Central memory CD8-positive, alpha-beta T cell (primary cell): ENCODE measurements around the gene ITCH.
"Not testable (repeated sequence)": the region's sequence is repeated elsewhere in the genome, so short reads cannot be mapped to it uniquely, and the experiment has no call there.

Experiments
- ATAC-seq: fragments of 150-1000 bp; cut with Tn5 transposase; replicated peaks from 2 replicates; pipeline ENCODE4 v1.10.0; 2022; ENCODE audit warnings: mild to moderate bottlenecking, moderate FRiP score, moderate number of reproducible peaks; ENCODE audit not compliant: poor library complexity, severe bottlenecking; ENCODE audit errors: extremely low read depth
- DNase-seq, 2 donors: peaks; one replicate each; pipeline ENCODE4 v3.0.0; 2021; ENCODE audit warnings: low spot score in 2 of 2
- H3K27ac Mint-ChIP-seq: one replicate; pipeline ENCODE4 v1.8.0; 2022; ENCODE audit warnings: low read depth, mild to moderate bottlenecking, moderate library complexity, mixed read lengths
- H3K27me3 Mint-ChIP-seq: one replicate; pipeline ENCODE4 v1.8.0; 2022; ENCODE audit warnings: mixed read lengths
- H3K36me3 Mint-ChIP-seq: one replicate; pipeline ENCODE4 v1.8.0; 2022; ENCODE audit warnings: mild to moderate bottlenecking, moderate library complexity, mixed read lengths; ENCODE audit not compliant: insufficient read depth
- H3K4me1 Mint-ChIP-seq: one replicate; pipeline ENCODE4 v1.8.0; 2022; ENCODE audit warnings: mixed read lengths
- H3K4me3 Mint-ChIP-seq: one replicate; pipeline ENCODE4 v1.8.0; 2022; ENCODE audit warnings: mild to moderate bottlenecking, moderate library complexity, mixed read lengths
- H3K9me3 Mint-ChIP-seq: one replicate; pipeline ENCODE4 v1.8.0; 2022; ENCODE audit warnings: mixed read lengths

Gene ITCH

DNA sequence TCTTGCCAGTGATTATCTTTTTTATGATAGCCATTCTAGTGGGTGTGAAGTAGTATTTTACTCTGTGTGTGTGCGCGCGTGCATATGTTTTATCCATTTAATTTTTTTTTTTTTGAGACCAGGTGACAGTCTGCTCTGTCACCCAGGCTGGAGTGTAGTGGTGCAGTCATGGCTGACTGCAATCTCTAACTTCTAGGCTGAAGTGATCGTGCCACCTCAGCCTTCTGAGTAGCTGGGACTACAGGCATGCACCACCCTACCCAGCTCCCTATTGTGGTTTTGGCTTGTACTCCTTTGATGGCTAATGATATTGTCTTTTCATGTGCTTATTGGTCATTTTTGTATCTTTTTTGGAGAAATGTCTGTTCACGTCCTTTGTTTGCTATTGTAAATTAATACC, 33.3 kb downstream of the ITCH start:
- Mint-ChIP-seq H3K9me3 (no peaks in the 10 kb centered on the region), H3K27ac (no peak overlapping the region), H3K4me3 (no peak overlapping the region), H3K27me3 (no peaks in the 10 kb centered on the region), H3K36me3 (peaks cover 59% of the 10 kb centered on the region), H3K4me1 (peaks cover 43% of the 10 kb centered on the region)
- ATAC-seq (no peak), DNase-seq (no peak)

- Mint-ChIP-seq H3K36me3 (peaks cover 56% of the 10 kb centered on the region), H3K27me3 (no peaks in the 10 kb centered on the region), H3K27ac (peak overlapping the region; percentile 74), H3K4me1 (peaks cover 50% of the 10 kb centered on the region), H3K9me3 (no peaks in the 10 kb centered on the region), H3K4me3 (no peak overlapping the region)
- no peak for ATAC-seq
- DNase-seq: no peak
Measured at GRCh38 chr20:34397096-34397495, 34.0 kb downstream of the ITCH start.

GRCh38 chr20:34400776-34401175, 37.7 kb downstream of the ITCH start:
- ATAC-seq, DNase-seq, H3K4me3 Mint-ChIP-seq, H3K9me3 Mint-ChIP-seq, H3K27me3 Mint-ChIP-seq: not testable (repeated sequence)
- H3K27ac Mint-ChIP-seq: peak overlapping the region; percentile 86
- peaks cover 34% of the 10 kb centered on the region for H3K36me3 Mint-ChIP-seq
- peaks cover 51% of the 10 kb centered on the region for H3K4me1 Mint-ChIP-seq

DNA sequence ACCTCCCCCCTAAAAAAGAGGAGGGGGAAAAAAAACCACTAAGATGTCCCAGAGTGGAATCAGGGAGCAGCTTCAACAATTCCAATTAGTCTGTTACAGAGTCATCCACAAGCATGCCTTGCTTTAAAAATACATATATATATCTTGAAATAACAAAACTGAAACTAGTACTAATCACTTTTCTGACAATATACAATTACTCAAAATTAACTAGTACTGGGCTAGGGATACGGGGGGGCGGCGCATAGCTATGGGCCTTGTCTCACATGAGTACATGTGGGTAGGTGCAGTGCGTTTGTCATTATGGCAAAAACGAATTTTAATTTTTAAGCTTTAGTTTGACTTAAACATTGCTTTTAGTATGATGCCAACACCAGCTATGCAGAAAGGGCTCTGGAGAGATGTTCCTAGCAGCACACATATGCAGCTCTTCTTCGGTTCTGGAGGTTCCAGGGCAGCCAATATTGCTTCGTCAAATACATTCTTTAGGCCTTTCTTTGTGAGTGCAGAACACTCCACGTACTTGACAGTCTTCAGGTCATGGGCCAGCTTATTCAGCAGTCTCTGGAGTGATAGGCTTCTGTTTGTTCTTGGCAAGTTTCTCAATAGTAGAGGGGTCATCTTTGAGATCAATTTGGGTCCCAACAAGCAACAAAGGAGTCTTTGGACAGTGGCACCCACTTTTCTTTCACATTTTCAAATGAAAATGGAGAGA, 38.8 kb downstream of the ITCH start:
- no peak for DNase-seq
- Mint-ChIP-seq H3K27ac (peak overlapping the region; percentile 86), H3K4me3 (no peak overlapping the region), H3K27me3 (no peaks in the 10 kb centered on the region), H3K4me1 (peaks cover 50% of the 10 kb centered on the region), H3K9me3 (no peaks in the 10 kb centered on the region), H3K36me3 (peaks cover 29% of the 10 kb centered on the region)
- no peak for ATAC-seq

DNA sequence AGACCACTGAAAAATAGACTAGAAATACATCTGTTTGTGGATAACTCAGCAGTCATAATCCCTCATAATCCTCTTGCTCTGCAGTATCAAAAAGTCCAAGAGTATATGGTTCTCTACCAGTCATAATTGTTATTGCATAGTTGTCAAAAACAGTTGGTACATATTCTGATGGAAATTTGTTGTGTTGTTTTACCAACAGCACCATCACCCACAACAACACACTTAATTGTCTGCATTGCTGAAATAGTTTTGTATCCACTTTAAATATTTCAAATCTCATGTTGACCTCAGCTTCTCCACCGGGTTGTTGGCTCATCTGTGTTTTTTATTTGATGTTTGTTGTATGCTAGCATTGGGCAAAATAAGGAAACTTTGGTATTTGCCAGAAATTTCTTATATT, 39.4 kb downstream of the ITCH start:
- ATAC-seq (no peak), DNase-seq (no peak)
- peaks cover 26% of the 10 kb centered on the region for H3K36me3 Mint-ChIP-seq
- H3K4me3 Mint-ChIP-seq: no peak overlapping the region
- H3K27ac Mint-ChIP-seq: peak overlapping the region; percentile 86
- no peaks in the 10 kb centered on the region for H3K9me3 Mint-ChIP-seq
- H3K4me1 Mint-ChIP-seq: peaks cover 47% of the 10 kb centered on the region
- no peaks in the 10 kb centered on the region for H3K27me3 Mint-ChIP-seq

- H3K36me3 Mint-ChIP-seq: peaks cover 20% of the 10 kb centered on the region
- peak overlapping the region; percentile 0 for H3K27ac Mint-ChIP-seq
- no peaks in the 10 kb centered on the region for H3K27me3 Mint-ChIP-seq
- ATAC-seq: no peak
- no peaks in the 10 kb centered on the region for H3K9me3 Mint-ChIP-seq
- H3K4me3 Mint-ChIP-seq: peak overlapping the region; percentile 8
- peaks cover 53% of the 10 kb centered on the region for H3K4me1 Mint-ChIP-seq
- DNase-seq: no peak
Measured at GRCh38 chr20:34403063-34403827, 40.2 kb downstream of the ITCH start.

- Mint-ChIP-seq H3K36me3 (peaks cover 21% of the 10 kb centered on the region), H3K9me3 (no peaks in the 10 kb centered on the region), H3K4me1 (peaks cover 56% of the 10 kb centered on the region), H3K4me3 (peak overlapping the region; percentile 8), H3K27me3 (no peaks in the 10 kb centered on the region), H3K27ac (peak overlapping the region; percentile 0)
- no peak for ATAC-seq
- DNase-seq: no peak
Measured at GRCh38 chr20:34403908-34404307, 40.8 kb downstream of the ITCH start.

DNA sequence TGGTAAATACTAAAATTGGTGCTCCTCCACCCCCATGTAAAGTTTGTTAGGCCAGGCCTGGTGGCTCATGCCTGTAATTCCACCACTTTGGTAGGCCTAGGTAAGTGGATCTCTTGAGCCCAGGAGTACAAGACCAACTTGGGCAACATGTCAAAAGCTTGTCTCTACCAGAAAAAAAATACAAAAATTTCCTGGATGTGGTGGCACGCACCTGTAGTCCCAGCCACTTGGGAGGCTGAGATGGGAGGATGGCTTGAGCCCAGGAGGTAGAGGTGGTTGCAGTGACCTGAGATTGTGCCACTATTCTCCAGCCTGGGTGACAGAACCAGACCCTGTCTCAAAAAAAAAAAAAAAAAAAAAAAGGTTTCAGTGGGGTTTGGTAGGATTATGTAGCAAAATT, 41.7 kb downstream of the ITCH start:
- H3K36me3 Mint-ChIP-seq: peaks cover 25% of the 10 kb centered on the region
- ATAC-seq (no peak), DNase-seq (no peak)
- peak overlapping the region; percentile 45 for H3K4me3 Mint-ChIP-seq
- H3K27ac Mint-ChIP-seq: peak overlapping the region; percentile 33
- H3K9me3 Mint-ChIP-seq: no peaks in the 10 kb centered on the region
- no peaks in the 10 kb centered on the region for H3K27me3 Mint-ChIP-seq
- H3K4me1 Mint-ChIP-seq: peaks cover 63% of the 10 kb centered on the region

- H3K9me3 Mint-ChIP-seq, H3K27me3 Mint-ChIP-seq, DNase-seq: not testable (repeated sequence)
- Mint-ChIP-seq H3K36me3 (peaks cover 26% of the 10 kb centered on the region), H3K27ac (peak overlapping the region; percentile 33), H3K4me1 (peaks cover 66% of the 10 kb centered on the region), H3K4me3 (peak overlapping the region; percentile 45)
- ATAC-seq: peak; percentile 92
Measured at GRCh38 chr20:34405247-34405651, 42.2 kb downstream of the ITCH start.

DNA sequence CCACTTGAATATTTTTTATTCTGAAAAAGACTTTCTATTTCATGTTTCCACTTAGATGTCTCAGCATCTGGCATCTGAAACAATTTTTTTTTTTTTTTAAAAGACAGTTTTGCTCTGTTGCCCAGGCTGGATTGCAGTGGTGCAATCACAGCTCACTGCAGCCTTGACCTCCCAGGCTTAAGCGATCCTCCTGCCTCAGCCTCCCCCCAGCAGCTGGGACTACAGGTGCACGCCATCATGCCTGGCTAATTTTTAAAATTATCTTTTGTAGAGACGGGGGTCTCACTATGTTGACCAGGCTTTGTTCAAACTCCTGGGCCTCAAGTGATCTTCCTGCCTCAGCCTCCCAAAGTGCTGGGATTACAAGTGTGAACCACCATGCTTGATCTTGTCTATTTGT, 42.9 kb downstream of the ITCH start:
- Mint-ChIP-seq H3K4me1 (peaks cover 62% of the 10 kb centered on the region), H3K36me3 (peaks cover 28% of the 10 kb centered on the region), H3K4me3 (peak overlapping the region; percentile 52)
- H3K27ac Mint-ChIP-seq, H3K9me3 Mint-ChIP-seq, H3K27me3 Mint-ChIP-seq, DNase-seq, ATAC-seq: not testable (repeated sequence)

GRCh38 chr20:34407962-34408474, 44.9 kb downstream of the ITCH start:
- no peaks in the 10 kb centered on the region for H3K27me3 Mint-ChIP-seq
- H3K36me3 Mint-ChIP-seq: peaks cover 35% of the 10 kb centered on the region
- peak overlapping the region; percentile 13 for H3K27ac Mint-ChIP-seq

GRCh38 chr20:34410336-34410735, 47.3 kb downstream of the ITCH start:
- H3K36me3 Mint-ChIP-seq: peaks cover 52% of the 10 kb centered on the region
- ATAC-seq (no peak), DNase-seq (no peak)
- H3K4me1 Mint-ChIP-seq: peaks cover 40% of the 10 kb centered on the region
- H3K27ac Mint-ChIP-seq: peak overlapping the region; percentile 50
- no peaks in the 10 kb centered on the region for H3K9me3 Mint-ChIP-seq
- no peaks in the 10 kb centered on the region for H3K27me3 Mint-ChIP-seq
- no peak overlapping the region for H3K4me3 Mint-ChIP-seq

More at GRCh38 chr20:34407962-34408474, 44.9 kb downstream of the ITCH start:
- ATAC-seq (no peak), DNase-seq (no peak)
- no peaks in the 10 kb centered on the region for H3K9me3 Mint-ChIP-seq
- H3K4me3 Mint-ChIP-seq: no peak overlapping the region
- H3K4me1 Mint-ChIP-seq: peaks cover 43% of the 10 kb centered on the region

- ATAC-seq (no peak), DNase-seq (no peak)
- Mint-ChIP-seq H3K27ac (no peak overlapping the region), H3K4me1 (peaks cover 34% of the 10 kb centered on the region), H3K27me3 (no peaks in the 10 kb centered on the region), H3K4me3 (no peak overlapping the region), H3K36me3 (peaks cover 63% of the 10 kb centered on the region), H3K9me3 (no peaks in the 10 kb centered on the region)
Measured at GRCh38 chr20:34412453-34412852, 49.4 kb downstream of the ITCH start.
